ENCODE measurements around the gene MRPL54.
A peak's percentile ranks its signal among the peaks of the same experiment; 100 is the strongest.

Gene MRPL54

DNA sequence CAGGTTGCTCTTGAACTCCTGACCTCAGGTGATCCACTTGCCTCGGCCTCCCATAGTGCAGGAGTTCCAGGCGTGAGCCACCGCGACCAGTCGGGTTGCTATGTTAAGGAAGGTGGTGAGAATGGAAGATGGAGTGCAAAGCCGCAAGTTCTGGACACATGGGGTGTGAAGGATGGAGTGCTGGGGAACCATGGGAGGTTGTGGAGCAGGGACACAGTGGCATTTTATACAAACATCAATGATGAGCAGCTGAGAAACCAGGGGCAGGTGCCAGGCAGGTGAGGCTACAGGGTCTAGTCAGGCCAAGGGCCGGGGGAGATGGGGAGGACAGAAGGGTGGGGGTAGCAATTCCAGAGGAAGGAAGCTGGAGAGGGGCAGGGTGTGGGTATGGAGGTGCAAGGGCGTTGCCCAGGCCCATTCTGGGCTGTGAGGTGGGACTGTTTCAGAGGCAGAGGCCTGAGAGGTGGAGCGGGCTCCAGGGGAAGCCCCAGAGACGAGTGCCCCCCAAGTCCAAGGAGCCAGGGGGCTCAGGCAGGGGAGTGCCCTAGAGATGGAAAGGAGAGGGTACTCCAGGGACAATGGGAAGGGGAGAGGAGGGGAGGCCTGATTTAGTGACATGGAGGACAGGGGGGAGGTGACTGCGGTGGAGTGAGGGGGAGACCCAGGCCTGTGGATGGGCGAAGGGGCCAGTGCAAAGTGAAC, 11.5 kb downstream of the MRPL54 start:
- TF ChIP-seq, protein P1, sequence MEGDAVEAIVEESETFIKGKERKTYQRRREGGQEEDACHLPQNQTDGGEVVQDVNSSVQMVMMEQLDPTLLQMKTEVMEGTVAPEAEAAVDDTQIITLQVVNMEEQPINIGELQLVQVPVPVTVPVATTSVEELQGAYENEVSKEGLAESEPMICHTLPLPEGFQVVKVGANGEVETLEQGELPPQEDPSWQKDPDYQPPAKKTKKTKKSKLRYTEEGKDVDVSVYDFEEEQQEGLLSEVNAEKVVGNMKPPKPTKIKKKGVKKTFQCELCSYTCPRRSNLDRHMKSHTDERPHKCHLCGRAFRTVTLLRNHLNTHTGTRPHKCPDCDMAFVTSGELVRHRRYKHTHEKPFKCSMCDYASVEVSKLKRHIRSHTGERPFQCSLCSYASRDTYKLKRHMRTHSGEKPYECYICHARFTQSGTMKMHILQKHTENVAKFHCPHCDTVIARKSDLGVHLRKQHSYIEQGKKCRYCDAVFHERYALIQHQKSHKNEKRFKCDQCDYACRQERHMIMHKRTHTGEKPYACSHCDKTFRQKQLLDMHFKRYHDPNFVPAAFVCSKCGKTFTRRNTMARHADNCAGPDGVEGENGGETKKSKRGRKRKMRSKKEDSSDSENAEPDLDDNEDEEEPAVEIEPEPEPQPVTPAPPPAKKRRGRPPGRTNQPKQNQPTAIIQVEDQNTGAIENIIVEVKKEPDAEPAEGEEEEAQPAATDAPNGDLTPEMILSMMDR (IDR thresholded peaks at IDR 0.05): no peak
- Mint-ChIP-seq H3K4me1 (peaks cover 40% of the 10 kb centered on the region), H3K27me3 (ENCODE audit: low read depth, poor library complexity) (peaks cover 4% of the 10 kb centered on the region), H3K36me3 (ENCODE audit: low read depth) (peaks cover 2% of the 10 kb centered on the region), H3K27ac (peak overlapping the region; percentile 14), H3K4me3 (no peak overlapping the region), H3K9me3 (no peaks in the 10 kb centered on the region)
- DNase-seq: no peak

DNA sequence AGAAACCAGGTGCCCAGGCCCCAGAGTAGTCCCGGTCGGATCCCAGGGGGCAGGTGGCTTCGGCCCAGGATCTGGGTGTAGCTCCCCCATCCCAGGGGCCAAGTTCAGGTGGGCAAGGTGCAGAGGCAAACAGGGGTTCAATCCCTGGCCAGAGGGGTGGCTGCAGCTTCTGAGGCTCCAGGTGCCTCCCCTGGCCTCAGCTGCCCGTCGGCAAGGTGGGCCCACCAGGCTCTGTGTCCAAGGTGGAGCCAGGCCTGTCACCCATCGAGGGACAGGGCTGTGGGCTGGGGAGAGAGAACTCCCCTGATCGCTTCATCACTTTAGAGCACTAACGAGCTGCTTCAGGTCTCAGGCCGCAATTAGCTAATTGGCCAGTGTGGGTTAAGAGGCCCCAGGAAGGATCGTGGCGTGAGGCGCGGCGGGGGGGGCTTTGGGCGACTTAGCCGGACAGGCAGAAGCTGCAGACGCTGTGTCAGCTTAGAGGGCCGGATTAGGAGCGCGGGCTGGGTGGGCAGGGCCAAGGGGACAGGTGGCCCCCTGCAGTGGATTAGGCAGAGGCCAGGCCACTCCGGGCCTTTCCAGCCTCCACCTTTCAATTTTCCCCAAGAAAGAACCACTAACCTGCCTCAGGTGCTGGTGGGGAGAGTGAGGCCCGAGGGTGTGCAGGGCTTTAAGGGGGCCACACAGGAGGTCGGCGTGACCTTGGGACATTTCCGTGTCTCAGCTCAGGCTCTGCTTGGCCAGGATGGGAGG, 12.3 kb downstream of the MRPL54 start:
- Mint-ChIP-seq H3K4me3 (no peak overlapping the region), H3K4me1 (peaks cover 38% of the 10 kb centered on the region), H3K27me3 (ENCODE audit: low read depth, poor library complexity) (peaks cover 4% of the 10 kb centered on the region), H3K36me3 (ENCODE audit: low read depth) (no peaks in the 10 kb centered on the region), H3K9me3 (no peaks in the 10 kb centered on the region), H3K27ac (peak overlapping the region; percentile 86)
- TF ChIP-seq, protein P1 (IDR thresholded peaks at IDR 0.05): no peak
- DNase-seq: no peak

DNA sequence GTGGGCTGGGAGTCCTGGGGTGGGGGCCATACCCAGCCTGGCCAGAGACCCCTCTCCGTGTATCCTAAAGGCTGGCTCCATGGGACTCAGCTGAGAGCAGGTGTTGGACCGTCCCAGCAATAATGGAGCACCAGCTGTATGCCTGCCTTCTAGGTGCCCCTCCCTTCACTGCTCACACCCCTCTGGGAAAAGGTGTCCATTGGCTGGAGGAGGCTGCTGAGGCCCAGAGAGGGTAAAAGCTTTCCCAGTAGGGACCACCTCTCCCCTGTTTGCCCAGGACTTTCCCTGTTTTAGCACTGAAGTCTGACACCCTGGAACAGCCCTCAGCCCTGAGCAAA, 12.9 kb downstream of the MRPL54 start:
- H3K4me1 Mint-ChIP-seq: peaks cover 38% of the 10 kb centered on the region
- no peak overlapping the region for H3K4me3 Mint-ChIP-seq
- no peak overlapping the region for H3K27ac Mint-ChIP-seq
- H3K27me3 Mint-ChIP-seq (ENCODE audit: low read depth, poor library complexity): peaks cover 4% of the 10 kb centered on the region
- TF ChIP-seq, protein P1 (IDR thresholded peaks at IDR 0.05): no peak
- no peaks in the 10 kb centered on the region for H3K36me3 Mint-ChIP-seq (ENCODE audit: low read depth)
- no peak for DNase-seq
- no peaks in the 10 kb centered on the region for H3K9me3 Mint-ChIP-seq

DNA sequence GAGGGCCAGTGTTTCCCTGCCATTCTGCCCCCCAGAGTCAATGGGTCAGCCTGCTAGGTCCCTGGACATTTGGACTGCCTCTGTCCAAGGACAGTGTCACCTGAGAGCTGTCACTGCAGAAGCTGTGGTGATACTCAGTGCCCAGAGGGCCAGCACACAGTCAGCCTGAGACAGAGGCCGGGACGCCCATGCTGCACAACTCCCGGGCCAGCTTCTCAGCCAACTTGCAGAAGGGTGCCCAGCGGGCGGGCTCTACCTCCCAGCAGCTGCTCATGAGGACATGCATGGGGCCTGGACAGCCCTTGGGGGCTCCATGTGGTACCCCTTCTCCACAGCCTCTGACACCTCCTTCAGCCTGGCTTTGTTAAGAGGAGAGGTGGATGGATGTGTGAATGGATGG, 13.3 kb downstream of the MRPL54 start:
- H3K9me3 Mint-ChIP-seq: peaks cover 2% of the 10 kb centered on the region
- DNase-seq: no peak
- H3K36me3 Mint-ChIP-seq (ENCODE audit: low read depth): no peaks in the 10 kb centered on the region
- peaks cover 4% of the 10 kb centered on the region for H3K27me3 Mint-ChIP-seq (ENCODE audit: low read depth, poor library complexity)
- no peak overlapping the region for H3K27ac Mint-ChIP-seq
- H3K4me3 Mint-ChIP-seq: no peak overlapping the region
- TF ChIP-seq, protein P1 (IDR thresholded peaks at IDR 0.05): no peak
- peaks cover 36% of the 10 kb centered on the region for H3K4me1 Mint-ChIP-seq

DNA sequence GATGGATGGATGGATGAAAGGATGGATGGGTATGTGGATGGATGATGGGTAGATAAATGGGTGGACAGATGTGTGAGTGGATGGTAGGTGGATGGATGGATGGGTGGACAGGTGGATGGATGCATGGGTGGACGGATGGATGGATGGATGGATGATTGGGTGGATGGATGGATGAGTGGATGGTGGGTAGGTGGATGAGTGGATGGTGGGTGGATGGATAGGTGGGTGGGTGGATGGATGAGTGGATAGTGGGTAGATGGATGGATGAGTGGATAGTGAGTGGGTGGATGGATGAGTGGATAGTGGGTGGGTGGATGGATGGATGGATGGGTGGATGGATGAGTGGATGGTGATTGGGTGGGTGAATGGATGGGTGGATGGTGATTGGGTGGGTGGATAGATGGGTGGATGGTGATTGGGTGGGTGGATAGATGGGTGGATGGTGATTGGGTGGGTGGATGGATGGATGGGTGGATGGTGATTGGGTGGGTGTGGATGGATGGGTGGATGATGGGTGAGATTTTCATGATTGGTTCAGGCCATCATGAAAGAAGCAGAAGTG, 14.1 kb downstream of the MRPL54 start:
- TF ChIP-seq, protein P1 (IDR thresholded peaks at IDR 0.05): no peak
- Mint-ChIP-seq H3K4me1 (peaks cover 30% of the 10 kb centered on the region), H3K27me3 (ENCODE audit: low read depth, poor library complexity) (peaks cover 9% of the 10 kb centered on the region), H3K36me3 (ENCODE audit: low read depth) (no peaks in the 10 kb centered on the region), H3K27ac (no peak overlapping the region), H3K4me3 (no peak overlapping the region), H3K9me3 (peaks cover 9% of the 10 kb centered on the region)
- DNase-seq: no peak
